HFFc6 (cell line): ENCODE results near the gene AGMO. TPM values are rescaled to one million over a fixed set of nuclear protein-coding genes. Genes with fewer than 3 reads are reported as not detected.

ENCODE experiments used
- DNase-seq: peaks from one replicate; pipeline ENCODE4 v3.0.0-alpha.2; 2018
- H3K27ac Mint-ChIP-seq: 2 replicates; pipeline ENCODE4 v1.8.0; 2020; ENCODE audit warnings: mild to moderate bottlenecking, mixed read lengths
- H3K27me3 Mint-ChIP-seq: 2 replicates; pipeline ENCODE4 v1.8.0; 2021; ENCODE audit warnings: mild to moderate bottlenecking, moderate library complexity, mixed read lengths; ENCODE audit not compliant: insufficient read depth
- H3K36me3 Mint-ChIP-seq: 2 replicates; pipeline ENCODE4 v1.8.0; 2021; ENCODE audit warnings: low read depth, mixed read lengths
- H3K4me1 Mint-ChIP-seq: 2 replicates; pipeline ENCODE4 v1.8.0; 2020; ENCODE audit warnings: low read depth, mixed read lengths
- H3K4me3 Mint-ChIP-seq: 2 replicates; pipeline ENCODE4 v1.8.0; 2020; ENCODE audit warnings: mild to moderate bottlenecking, moderate library complexity, mixed read lengths
- H3K9me3 Mint-ChIP-seq: 2 replicates; pipeline ENCODE4 v1.8.0; 2020; ENCODE audit warnings: mild to moderate bottlenecking, mixed read lengths
- total RNA-seq, 6 experiments: library from RNA; stranded (reverse); fragmentation: NEBNext Ultra II Directional; extraction: Animal tissue kit (Norgen Biotek cat#: 25700); gene quantifications; 2 replicates in 1 of 6; 3 replicates in 5 of 6; pipeline ENCODE4 v1.2.3, GENCODE V29; 2021
- TF ChIP-seq, protein P1 (sequence below): fragments of 200-600 bp; sonication (generic); IDR thresholded peaks from 2 replicates; pipeline ENCODE4 v1.5.0; 2021; ENCODE audit warnings: antibody characterized with exemption, mild to moderate bottlenecking

Gene AGMO
- total RNA-seq, 6 experiments from 2014 or later: 0.07 to 0.09 TPM; not detected in 4

- H3K27ac Mint-ChIP-seq: no peak overlapping the region
- no peaks in the 10 kb centered on the region for H3K36me3 Mint-ChIP-seq
- H3K4me1 Mint-ChIP-seq: no peaks in the 10 kb centered on the region
- no peak for DNase-seq
- H3K27me3 Mint-ChIP-seq: no peaks in the 10 kb centered on the region
- H3K4me3 Mint-ChIP-seq: no peak overlapping the region
- H3K9me3 Mint-ChIP-seq: no peaks in the 10 kb centered on the region
- TF ChIP-seq, protein P1, sequence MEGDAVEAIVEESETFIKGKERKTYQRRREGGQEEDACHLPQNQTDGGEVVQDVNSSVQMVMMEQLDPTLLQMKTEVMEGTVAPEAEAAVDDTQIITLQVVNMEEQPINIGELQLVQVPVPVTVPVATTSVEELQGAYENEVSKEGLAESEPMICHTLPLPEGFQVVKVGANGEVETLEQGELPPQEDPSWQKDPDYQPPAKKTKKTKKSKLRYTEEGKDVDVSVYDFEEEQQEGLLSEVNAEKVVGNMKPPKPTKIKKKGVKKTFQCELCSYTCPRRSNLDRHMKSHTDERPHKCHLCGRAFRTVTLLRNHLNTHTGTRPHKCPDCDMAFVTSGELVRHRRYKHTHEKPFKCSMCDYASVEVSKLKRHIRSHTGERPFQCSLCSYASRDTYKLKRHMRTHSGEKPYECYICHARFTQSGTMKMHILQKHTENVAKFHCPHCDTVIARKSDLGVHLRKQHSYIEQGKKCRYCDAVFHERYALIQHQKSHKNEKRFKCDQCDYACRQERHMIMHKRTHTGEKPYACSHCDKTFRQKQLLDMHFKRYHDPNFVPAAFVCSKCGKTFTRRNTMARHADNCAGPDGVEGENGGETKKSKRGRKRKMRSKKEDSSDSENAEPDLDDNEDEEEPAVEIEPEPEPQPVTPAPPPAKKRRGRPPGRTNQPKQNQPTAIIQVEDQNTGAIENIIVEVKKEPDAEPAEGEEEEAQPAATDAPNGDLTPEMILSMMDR: no peak
Measured at GRCh38 chr7:15593382-15593781, 31.6 kb upstream of the AGMO start.

DNA sequence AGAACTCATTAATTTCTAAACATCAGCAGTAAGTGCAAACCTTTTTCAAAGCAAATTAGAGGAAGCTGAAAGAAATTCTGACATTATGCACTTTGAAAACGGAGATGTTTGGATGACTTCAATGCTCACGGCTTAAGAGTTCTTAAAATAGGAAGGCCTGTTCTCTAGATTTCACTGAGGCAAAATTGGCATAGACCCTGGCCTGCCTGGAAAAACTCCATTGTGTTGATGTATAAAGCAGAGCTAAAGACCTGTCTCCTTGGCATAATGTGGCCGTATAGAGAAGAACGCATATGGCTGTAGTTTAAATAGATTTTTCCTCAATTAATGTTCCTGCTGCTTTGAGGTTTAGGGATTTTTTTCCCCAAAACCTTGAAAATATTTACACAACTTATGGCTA, 24.5 kb upstream of the AGMO start:
- H3K36me3 Mint-ChIP-seq: peaks cover 5% of the 10 kb centered on the region; the same call in 1 of the 2 replicates
- TF ChIP-seq, protein P1: no peak
- no peaks in the 10 kb centered on the region for H3K27me3 Mint-ChIP-seq
- no peaks in the 10 kb centered on the region for H3K4me1 Mint-ChIP-seq
- H3K27ac Mint-ChIP-seq: no peak overlapping the region
- H3K9me3 Mint-ChIP-seq: no peaks in the 10 kb centered on the region; the same call in none of the 2 replicates
- no peak for DNase-seq
- no peak overlapping the region for H3K4me3 Mint-ChIP-seq

- H3K27me3 Mint-ChIP-seq: no peaks in the 10 kb centered on the region
- no peak overlapping the region for H3K4me3 Mint-ChIP-seq
- TF ChIP-seq, protein P1: no peak
- H3K4me1 Mint-ChIP-seq: no peaks in the 10 kb centered on the region
- DNase-seq: no peak
- H3K9me3 Mint-ChIP-seq: no peaks in the 10 kb centered on the region; the same call in none of the 2 replicates
- peaks cover 5% of the 10 kb centered on the region; the same call in 1 of the 2 replicates for H3K36me3 Mint-ChIP-seq
- no peak overlapping the region for H3K27ac Mint-ChIP-seq
Measured at GRCh38 chr7:15584575-15584974, 22.8 kb upstream of the AGMO start.

- no peaks in the 10 kb centered on the region for H3K27me3 Mint-ChIP-seq
- H3K4me3 Mint-ChIP-seq: no peak overlapping the region
- no peaks in the 10 kb centered on the region; the same call in none of the 2 replicates for H3K9me3 Mint-ChIP-seq
- TF ChIP-seq, protein P1: no peak
- no peaks in the 10 kb centered on the region for H3K4me1 Mint-ChIP-seq
- H3K27ac Mint-ChIP-seq: no peak overlapping the region
- peaks cover 5% of the 10 kb centered on the region; the same call in 1 of the 2 replicates for H3K36me3 Mint-ChIP-seq
- DNase-seq: no peak
Measured at GRCh38 chr7:15582773-15583172, 21.0 kb upstream of the AGMO start.

- no peak for DNase-seq
- TF ChIP-seq, protein P1: no peak
- Mint-ChIP-seq H3K27ac (no peak overlapping the region), H3K4me1 (no peaks in the 10 kb centered on the region), H3K27me3 (no peaks in the 10 kb centered on the region; the same call in 1 of the 2 replicates), H3K36me3 (peaks cover 5% of the 10 kb centered on the region; the same call in 1 of the 2 replicates), H3K4me3 (no peak overlapping the region), H3K9me3 (no peaks in the 10 kb centered on the region; the same call in none of the 2 replicates)
Measured at GRCh38 chr7:15581352-15581951, 19.6 kb upstream of the AGMO start.
